Chondrocyte (in vitro differentiated cells): ENCODE results near the gene OR2L2. TPM values are rescaled to one million over a fixed set of nuclear protein-coding genes. Genes with fewer than 3 reads are reported as not detected.

ENCODE experiments used
- DNase-seq: peaks from one replicate; pipeline ENCODE4 v3.0.0; 2021; ENCODE audit warnings: mixed read lengths, low spot score
- H3K27ac Mint-ChIP-seq: one replicate; pipeline ENCODE4 v1.8.0; 2021; ENCODE audit warnings: mild to moderate bottlenecking, moderate library complexity, mixed read lengths; ENCODE audit not compliant: unreplicated experiment
- H3K27me3 Mint-ChIP-seq: 2 replicates; pipeline ENCODE4 v1.8.0; 2021; ENCODE audit warnings: low read depth, mixed read lengths
- H3K36me3 Mint-ChIP-seq: 2 replicates; pipeline ENCODE4 v1.8.0; 2021; ENCODE audit warnings: low read depth, mixed read lengths
- H3K4me1 Mint-ChIP-seq: 2 replicates; pipeline ENCODE4 v1.8.0; 2021; ENCODE audit warnings: low read depth, mild to moderate bottlenecking, mixed read lengths
- H3K4me3 Mint-ChIP-seq: one replicate; pipeline ENCODE4 v1.8.0; 2021; ENCODE audit warnings: mild to moderate bottlenecking, moderate library complexity, mixed read lengths; ENCODE audit not compliant: unreplicated experiment
- H3K9me3 Mint-ChIP-seq: 2 replicates; pipeline ENCODE4 v1.8.0; 2021; ENCODE audit warnings: low read depth, mixed read lengths
- total RNA-seq: library from RNA; stranded (reverse); gene quantifications from 3 replicates; pipeline ENCODE4 v1.2.1, GENCODE V29; 2021
- TF ChIP-seq, protein P1 (sequence below): fragments of 200-600 bp; sonication (generic); IDR thresholded peaks from 2 replicates; pipeline ENCODE4 v1.5.0; 2021; ENCODE audit warnings: antibody characterized with exemption, mild to moderate bottlenecking, moderate library complexity

The OR2L2 gene
- total RNA-seq, 1 donor from 2014 or later: 0.07 TPM

DNA sequence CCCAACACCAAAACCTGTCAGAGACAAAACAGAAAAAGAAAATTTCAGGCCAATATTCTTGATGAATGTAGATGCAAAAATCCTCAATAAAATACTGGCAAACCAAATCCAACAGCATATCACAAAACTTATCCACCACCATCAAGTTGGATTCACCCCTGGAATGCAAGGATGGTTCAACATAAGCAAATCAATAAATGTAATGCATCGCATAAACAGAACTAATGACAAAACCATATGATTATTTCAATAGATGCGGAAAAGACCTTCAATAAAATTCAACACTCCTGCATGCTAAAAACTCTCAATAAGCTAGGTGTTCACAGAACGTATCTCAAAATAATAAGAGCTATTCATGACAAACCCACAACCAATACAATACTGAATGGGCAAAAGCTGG lies 20.2 kb upstream of the OR2L2 start:
- no peaks in the 10 kb centered on the region for H3K27me3 Mint-ChIP-seq
- TF ChIP-seq, protein P1, sequence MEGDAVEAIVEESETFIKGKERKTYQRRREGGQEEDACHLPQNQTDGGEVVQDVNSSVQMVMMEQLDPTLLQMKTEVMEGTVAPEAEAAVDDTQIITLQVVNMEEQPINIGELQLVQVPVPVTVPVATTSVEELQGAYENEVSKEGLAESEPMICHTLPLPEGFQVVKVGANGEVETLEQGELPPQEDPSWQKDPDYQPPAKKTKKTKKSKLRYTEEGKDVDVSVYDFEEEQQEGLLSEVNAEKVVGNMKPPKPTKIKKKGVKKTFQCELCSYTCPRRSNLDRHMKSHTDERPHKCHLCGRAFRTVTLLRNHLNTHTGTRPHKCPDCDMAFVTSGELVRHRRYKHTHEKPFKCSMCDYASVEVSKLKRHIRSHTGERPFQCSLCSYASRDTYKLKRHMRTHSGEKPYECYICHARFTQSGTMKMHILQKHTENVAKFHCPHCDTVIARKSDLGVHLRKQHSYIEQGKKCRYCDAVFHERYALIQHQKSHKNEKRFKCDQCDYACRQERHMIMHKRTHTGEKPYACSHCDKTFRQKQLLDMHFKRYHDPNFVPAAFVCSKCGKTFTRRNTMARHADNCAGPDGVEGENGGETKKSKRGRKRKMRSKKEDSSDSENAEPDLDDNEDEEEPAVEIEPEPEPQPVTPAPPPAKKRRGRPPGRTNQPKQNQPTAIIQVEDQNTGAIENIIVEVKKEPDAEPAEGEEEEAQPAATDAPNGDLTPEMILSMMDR: no peak
- H3K4me3 Mint-ChIP-seq: no peak overlapping the region
- H3K36me3 Mint-ChIP-seq: peaks cover 5% of the 10 kb centered on the region
- peaks cover 71% of the 10 kb centered on the region for H3K9me3 Mint-ChIP-seq
- DNase-seq: no peak
- H3K27ac Mint-ChIP-seq: no peak overlapping the region
- H3K4me1 Mint-ChIP-seq: no peaks in the 10 kb centered on the region

DNA sequence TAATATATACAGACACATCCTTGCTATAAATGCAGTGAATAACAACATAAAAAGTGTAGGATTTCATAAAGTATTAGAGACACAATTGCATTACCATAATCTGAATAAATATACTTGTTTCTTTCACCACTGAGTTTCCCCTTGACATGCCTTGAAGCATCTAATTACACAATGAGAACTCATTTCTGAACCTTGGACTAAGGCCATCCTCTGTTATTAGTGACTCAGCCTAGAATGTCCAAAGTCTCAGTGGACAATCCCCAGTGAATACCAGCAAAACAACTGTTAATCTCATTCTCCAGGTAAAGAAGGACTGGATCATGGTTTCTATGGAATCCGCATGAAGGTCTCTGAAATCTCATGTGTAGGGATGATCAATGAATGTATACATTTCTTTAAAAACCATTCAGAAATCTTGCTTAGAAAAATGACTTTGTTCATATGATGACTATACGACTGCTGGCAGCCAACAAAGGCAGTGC lies 16.6 kb upstream of the OR2L2 start, which contains the start of gene OR2L5:
OR2L5 (plus strand) TSS at position 432 of the 482 bp plus-strand sequence. CDS start 8,288 bp downstream, outside the sequence.
- H3K27me3 Mint-ChIP-seq: no peaks in the 10 kb centered on the region
- H3K27ac Mint-ChIP-seq: no peak within 1 kb of the TSS
- DNase-seq: no peak
- no peak within 1 kb of the TSS for H3K4me3 Mint-ChIP-seq
- peaks cover 71% of the 10 kb centered on the region for H3K9me3 Mint-ChIP-seq
- peaks cover 5% of the 10 kb centered on the region for H3K36me3 Mint-ChIP-seq
- TF ChIP-seq, protein P1: no peak
- no peaks in the 10 kb centered on the region for H3K4me1 Mint-ChIP-seq

DNA sequence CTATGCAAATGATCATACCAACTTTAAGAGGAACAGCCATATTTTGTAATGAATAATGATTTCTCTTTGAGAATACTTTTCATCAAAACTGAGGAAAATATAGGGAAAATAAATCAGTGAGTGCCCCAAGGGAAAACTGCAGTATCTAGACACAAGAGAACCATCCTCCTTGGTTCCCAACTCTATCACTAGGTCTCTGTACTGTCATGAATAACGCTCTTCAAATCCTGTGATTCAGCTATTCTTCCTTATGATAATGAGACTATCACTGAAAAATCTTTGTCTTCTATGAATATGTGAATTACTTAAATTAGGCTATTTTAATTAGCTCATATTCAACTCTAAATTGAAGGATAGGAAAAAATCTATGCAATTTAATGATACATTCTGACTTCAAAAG lies 14.1 kb upstream of the OR2L2 start:
- TF ChIP-seq, protein P1: no peak
- peaks cover 64% of the 10 kb centered on the region for H3K9me3 Mint-ChIP-seq
- no peak overlapping the region for H3K27ac Mint-ChIP-seq
- no peaks in the 10 kb centered on the region for H3K36me3 Mint-ChIP-seq
- no peak overlapping the region for H3K4me3 Mint-ChIP-seq
- DNase-seq: no peak
- no peaks in the 10 kb centered on the region for H3K27me3 Mint-ChIP-seq
- no peaks in the 10 kb centered on the region for H3K4me1 Mint-ChIP-seq

DNA sequence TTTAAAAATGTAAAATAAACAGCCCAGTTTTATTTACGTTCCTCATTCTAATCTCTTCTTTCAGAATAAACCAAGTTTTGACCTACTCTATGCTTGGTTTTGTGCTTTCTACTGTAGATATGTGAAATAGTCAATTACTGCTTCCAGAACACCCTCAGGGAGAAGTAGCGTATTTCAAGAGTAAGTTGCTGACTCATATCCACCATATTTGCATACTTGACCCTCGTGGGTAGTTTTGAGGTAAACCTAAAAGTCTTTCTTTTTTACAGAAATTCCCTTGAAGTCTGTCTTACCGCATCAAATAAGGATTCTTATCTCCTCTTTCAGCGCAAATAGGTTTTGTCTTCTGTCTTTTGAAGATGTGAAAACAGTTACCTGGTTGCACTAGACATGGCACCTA lies 15.3 kb downstream of the OR2L2 start:
- H3K9me3 Mint-ChIP-seq: peaks cover 42% of the 10 kb centered on the region
- TF ChIP-seq, protein P1: no peak
- H3K4me3 Mint-ChIP-seq: no peak overlapping the region
- DNase-seq: no peak
- no peak overlapping the region for H3K27ac Mint-ChIP-seq
- H3K36me3 Mint-ChIP-seq: no peaks in the 10 kb centered on the region
- H3K4me1 Mint-ChIP-seq: no peaks in the 10 kb centered on the region
- H3K27me3 Mint-ChIP-seq: no peaks in the 10 kb centered on the region

DNA sequence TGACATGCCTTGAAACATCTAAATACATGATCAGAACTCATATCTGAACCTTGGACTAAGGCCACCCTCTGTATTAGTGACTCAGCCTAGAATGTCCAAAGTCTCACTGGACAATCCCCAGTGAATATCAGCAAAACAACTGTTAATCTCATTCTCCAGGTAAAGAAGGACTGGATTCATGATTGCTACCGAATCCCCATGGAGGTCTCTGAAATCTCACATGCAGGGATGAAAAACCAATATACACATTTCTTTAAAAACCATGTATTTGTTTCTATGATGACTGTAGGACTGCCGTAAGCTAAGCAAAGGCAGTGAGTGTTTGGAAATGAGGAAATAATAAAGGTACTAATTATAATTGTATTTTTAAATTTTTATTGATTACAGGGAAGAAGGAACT lies 16.7 kb downstream of the OR2L2 start, which contains the start of gene OR2L3:
OR2L3 (plus strand) TSS at position 301 of the 400 bp plus-strand sequence. CDS start 13,846 bp downstream, outside the sequence.
- H3K4me1 Mint-ChIP-seq: no peaks in the 10 kb centered on the region
- no peak for DNase-seq
- H3K27me3 Mint-ChIP-seq: no peaks in the 10 kb centered on the region
- H3K36me3 Mint-ChIP-seq: no peaks in the 10 kb centered on the region
- TF ChIP-seq, protein P1: no peak
- no peak within 1 kb of the TSS for H3K27ac Mint-ChIP-seq
- H3K9me3 Mint-ChIP-seq: peaks cover 39% of the 10 kb centered on the region
- H3K4me3 Mint-ChIP-seq: no peak within 1 kb of the TSS
